Right kidney (tissue), 1 donor: Measurements from ENCODE around the gene BIRC5.

Experiments
- DNase-seq: peaks from one replicate; pipeline ENCODE4 v3.0.0-alpha.2; 2016

Gene BIRC5

GRCh38 chr17:78272914-78273258 is 58.8 kb downstream of the BIRC5 start:
- no peak for DNase-seq

- no peak for DNase-seq
These were observed 59.8 kb downstream of the BIRC5 start for GRCh38 chr17:78273813-78274212.
